GM23248 (cell line): ENCODE results near the gene MYO10. TPM values are rescaled to one million over a fixed set of nuclear protein-coding genes. Genes with fewer than 3 reads are reported as not detected.

Source experiments
- DNase-seq: peaks from one replicate; pipeline ENCODE4 v3.0.0-alpha.2; 2015
- H2AFZ ChIP-seq: fragments of 200-600 bp; sonication (generic); 2 replicates; pipeline ENCODE4 v1.6.1; 2016; ENCODE audit warnings: antibody characterized with exemption
- H3F3A ChIP-seq: fragments of 200-600 bp; sonication (generic); 2 replicates; pipeline ENCODE4 v1.6.1; 2016; ENCODE audit warnings: mild to moderate bottlenecking, antibody characterized with exemption, mixed run types; ENCODE audit not compliant: insufficient read depth
- H3K27ac ChIP-seq: fragments of 200-600 bp; sonication (generic); 2 replicates; pipeline ENCODE4 v1.5.1; 2016; ENCODE audit warnings: mild to moderate bottlenecking
- H3K27me3 ChIP-seq: fragments of 200-600 bp; sonication (generic); replicated peaks from 2 replicates; pipeline ENCODE4 v1.6.1; 2016; ENCODE audit warnings: mild to moderate bottlenecking; ENCODE audit not compliant: insufficient read depth
- H3K36me3 ChIP-seq: fragments of 200-600 bp; sonication (generic); 2 replicates; pipeline ENCODE4 v1.6.1; 2016; ENCODE audit warnings: low read depth, mild to moderate bottlenecking
- H3K4me1 ChIP-seq: fragments of 200-600 bp; sonication (generic); 2 replicates; pipeline ENCODE4 v1.6.1; 2016; ENCODE audit warnings: mild to moderate bottlenecking; ENCODE audit not compliant: insufficient read depth
- H3K4me2 ChIP-seq: fragments of 200-600 bp; sonication (generic); one replicate; pipeline ENCODE4 v1.6.1; 2016; ENCODE audit warnings: mild to moderate bottlenecking; ENCODE audit not compliant: unreplicated experiment
- H3K4me3 ChIP-seq: fragments of 200-600 bp; sonication (generic); 2 replicates; pipeline ENCODE4 v1.5.1; 2016; ENCODE audit warnings: mild to moderate bottlenecking
- H3K79me2 ChIP-seq: fragments of 200-600 bp; sonication (generic); 2 replicates; pipeline ENCODE4 v1.6.1; 2016; ENCODE audit warnings: mild to moderate bottlenecking; ENCODE audit not compliant: insufficient read depth
- H3K9ac ChIP-seq: fragments of 200-600 bp; sonication (generic); 2 replicates; pipeline ENCODE4 v1.6.1; 2016; ENCODE audit warnings: mild to moderate bottlenecking
- H3K9me2 ChIP-seq: fragments of 200-600 bp; sonication (generic); 2 replicates; pipeline ENCODE4 v1.6.1; 2016; ENCODE audit warnings: mixed run types, mild to moderate bottlenecking, moderate library complexity; ENCODE audit not compliant: insufficient read depth
- H3K9me3 ChIP-seq: fragments of 200-600 bp; sonication (generic); one replicate; pipeline ENCODE4 v1.6.1; 2017; ENCODE audit warnings: low read depth
- H4K20me1 ChIP-seq: fragments of 200-600 bp; sonication (generic); 2 replicates; pipeline ENCODE4 v1.6.0; 2016; ENCODE audit not compliant: insufficient read depth
- EZH2 ChIP-seq: fragments of 200-600 bp; sonication (generic); IDR thresholded peaks from 2 replicates; pipeline ENCODE4 v1.6.1; 2018; ENCODE audit warnings: antibody characterized with exemption, mild to moderate bottlenecking; ENCODE audit not compliant: insufficient read depth, poor library complexity, severe bottlenecking
- EZH2phosphoT487 ChIP-seq: fragments of 200-600 bp; sonication (generic); IDR thresholded peaks from 2 replicates; pipeline ENCODE4 v1.6.1; 2018; ENCODE audit warnings: antibody characterized with exemption, moderate library complexity, mild to moderate bottlenecking, low read depth; ENCODE audit not compliant: insufficient read depth
- WGBS, 2 experiments: methylation state at CpG; one replicate each; pipeline ENCODE4 v1.1.6; 2015 to 2017; ENCODE audit warnings: low lambda C conversion rate in 2 of 2, low coverage in 1 of 2; ENCODE audit errors: missing lambda C conversion rate in 2 of 2; 5-methylcytosine and 5-hydroxymethylcytosine counted together
- in situ Hi-C: fragments of 300-500 bp; cut with MboI; formaldehyde crosslinking; loops from 2 replicates; pipeline ENCODE4 v1.15.0; 2020
- polyA plus RNA-seq: library from polyadenylated mRNA; unstranded; fragments of >200 nt; fragmentation: Nextera tagmentation; extraction: Ambion mirVana; gene quantifications from 2 replicates; pipeline ENCODE4 v1.2.1, GENCODE V29; 2016
- total RNA-seq: library from RNA; depleted of rRNA; stranded (reverse); fragments of >200 nt; shearing (Covaris generic); gene quantifications from 2 replicates; pipeline ENCODE4 v1.2.3, GENCODE V29; 2014

The MYO10 gene
- total and polyA plus RNA-seq, 2 experiments from 2014 or later, result 43.2 to 47.0 TPM

- Histone ChIP-seq H3K9ac (no peak overlapping the region), H3K79me2 (peaks cover 100% of the 10 kb centered on the region), H3K9me3 (no peaks in the 10 kb centered on the region), H3K36me3 (no peaks in the 10 kb centered on the region), H3K9me2 (no peaks in the 10 kb centered on the region), H4K20me1 (no peaks in the 10 kb centered on the region), H2AFZ (no peak overlapping the region), H3K4me3 (no peak overlapping the region), H3K4me2 (no peak overlapping the region), H3K4me1 (peaks cover 10% of the 10 kb centered on the region; the same call in 1 of the 2 replicates), H3K27ac (no peak overlapping the region), H3F3A (peaks cover 44% of the 10 kb centered on the region), H3K27me3 (no peaks in the 10 kb centered on the region)
- TF ChIP-seq EZH2phosphoT487 (no peak), EZH2 (no peak)
- no peak for DNase-seq
- 92 to 97% methylated on average over 10 of the region's 10 CpGs for WGBS, 2 experiments
- in situ Hi-C loops, result no loop called here
These were observed 135.6 kb downstream of the MYO10 start for GRCh38 chr5:16800477-16800876.

GRCh38 chr5:16799796-16800195 lies 136.3 kb downstream of the MYO10 start:
- in situ Hi-C loops, result no loop called here
- no peak overlapping the region for H3K4me2 ChIP-seq
- H3K79me2 ChIP-seq, result peaks cover 100% of the 10 kb centered on the region

GRCh38 chr5:16797951-16798350 lies 138.1 kb downstream of the MYO10 start:
- no peaks in the 10 kb centered on the region for H4K20me1 ChIP-seq
- H3K79me2 ChIP-seq, result peaks cover 100% of the 10 kb centered on the region
- no peak overlapping the region for H3K4me2 ChIP-seq
- H3K9ac ChIP-seq, result no peak overlapping the region
- H3K4me3 ChIP-seq, result no peak overlapping the region
- in situ Hi-C loops, result no loop called here
- WGBS, 2 experiments, result 93 to 94% methylated on average over 2 of the region's 2 CpGs
- peaks cover 30% of the 10 kb centered on the region for H3F3A ChIP-seq
- H3K4me1 ChIP-seq, result no peaks in the 10 kb centered on the region
- no peak overlapping the region for H2AFZ ChIP-seq
- no peaks in the 10 kb centered on the region for H3K36me3 ChIP-seq
- no peak overlapping the region for H3K27ac ChIP-seq
- no peaks in the 10 kb centered on the region for H3K9me3 ChIP-seq
- no peak for DNase-seq
- H3K9me2 ChIP-seq, result no peaks in the 10 kb centered on the region
- no peaks in the 10 kb centered on the region for H3K27me3 ChIP-seq
- TF ChIP-seq EZH2 (no peak), EZH2phosphoT487 (no peak)

More at GRCh38 chr5:16799796-16800195, 136.3 kb downstream of the MYO10 start:
- H3K4me3 ChIP-seq, result no peak overlapping the region
- no peaks in the 10 kb centered on the region for H3K9me2 ChIP-seq
- H3K27ac ChIP-seq, result no peak overlapping the region
- 92 to 98% methylated on average over 8 of the region's 8 CpGs for WGBS, 2 experiments
- H3K4me1 ChIP-seq, result 0 out of 2 replicates have a peak, but pooled peaks cover 7% of the 10 kb centered on the region
- H3F3A ChIP-seq, result peaks cover 41% of the 10 kb centered on the region
- TF ChIP-seq EZH2phosphoT487 (no peak), EZH2 (no peak)
- H3K27me3 ChIP-seq, result no peaks in the 10 kb centered on the region
- no peak overlapping the region for H2AFZ ChIP-seq
- no peak for DNase-seq
- no peaks in the 10 kb centered on the region for H3K9me3 ChIP-seq
- H3K9ac ChIP-seq, result no peak overlapping the region
- H4K20me1 ChIP-seq, result no peaks in the 10 kb centered on the region
- H3K36me3 ChIP-seq, result no peaks in the 10 kb centered on the region

- H3K9me3 ChIP-seq, result no peaks in the 10 kb centered on the region
- H3K4me2 ChIP-seq, result no peak overlapping the region
- no peak overlapping the region for H3K4me3 ChIP-seq
- no peaks in the 10 kb centered on the region for H3K9me2 ChIP-seq
- in situ Hi-C loops, result no loop called here
- peaks cover 100% of the 10 kb centered on the region for H3K79me2 ChIP-seq
- no peak overlapping the region for H2AFZ ChIP-seq
- no peaks in the 10 kb centered on the region for H3K27me3 ChIP-seq
- no peaks in the 10 kb centered on the region for H4K20me1 ChIP-seq
- WGBS, 2 experiments, result 78 to 82% methylated on average over 23 of the region's 23 CpGs
- 0 out of 2 replicates have a peak, but pooled peaks cover 6% of the 10 kb centered on the region for H3K4me1 ChIP-seq
- H3K27ac ChIP-seq, result no peak overlapping the region
- no peak for TF ChIP-seq EZH2phosphoT487
- no peak for TF ChIP-seq EZH2
- peaks cover 27% of the 10 kb centered on the region; the same call in 1 of the 2 replicates for H3F3A ChIP-seq
- no peaks in the 10 kb centered on the region for H3K36me3 ChIP-seq
- DNase-seq, result no peak
- no peak overlapping the region for H3K9ac ChIP-seq
These were observed 141.7 kb downstream of the MYO10 start for GRCh38 chr5:16794269-16794913.
